Thyroid gland (tissue), 4 donors: ENCODE data around the gene MED25.

Experiments used
- CTCF ChIP-seq, 6 experiments: fragments of 200-600 bp in 3 of 6; fragments of 450-650 bp in 3 of 6; sonication (generic) in 3 of 6; IDR thresholded peaks; one replicate each; pipeline ENCODE4 v1.5.1; 2016 to 2019; ENCODE audit warnings: antibody characterized with exemption in 6 of 6, mild to moderate bottlenecking in 2 of 6, inconsistent platforms in 1 of 6, moderate library complexity in 1 of 6
- POLR2A ChIP-seq, 2 donors: fragments of 450-650 bp; IDR thresholded peaks; one replicate each; pipeline ENCODE4 v1.6.1; 2017; ENCODE audit warnings: antibody characterized with exemption in 2 of 2, mild to moderate bottlenecking in 2 of 2, moderate library complexity in 1 of 2

DNA sequence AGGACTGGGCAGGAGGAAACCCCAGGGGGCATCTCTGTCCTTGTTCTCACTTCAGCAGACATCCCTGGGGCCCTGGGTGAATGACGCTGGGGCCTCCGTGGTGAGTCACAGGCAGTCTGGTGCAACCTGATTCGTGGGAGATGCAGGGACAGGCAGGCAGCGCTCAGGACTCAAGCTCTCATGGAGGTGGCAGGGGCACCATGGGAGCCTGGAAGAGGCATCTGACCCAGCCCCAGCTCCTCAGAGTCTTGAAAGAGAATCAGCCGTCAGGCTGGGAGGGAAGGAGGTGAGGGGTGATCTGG lies 18.9 kb downstream of the MED25 start:
- TF ChIP-seq CTCF (IDR thresholded peaks at IDR 0.05) (no peak), POLR2A (IDR thresholded peaks at IDR 0.05) (no peak)
